ENCODE data around the gene BAZ2B. TPM values are rescaled to one million over a fixed set of nuclear protein-coding genes. Genes with fewer than 3 reads are reported as not detected.

Gene BAZ2B
- total and polyA plus RNA-seq, 4 experiments from 2014 or later, result 4.3 to 35.6 (median 25.9) TPM

DNA sequence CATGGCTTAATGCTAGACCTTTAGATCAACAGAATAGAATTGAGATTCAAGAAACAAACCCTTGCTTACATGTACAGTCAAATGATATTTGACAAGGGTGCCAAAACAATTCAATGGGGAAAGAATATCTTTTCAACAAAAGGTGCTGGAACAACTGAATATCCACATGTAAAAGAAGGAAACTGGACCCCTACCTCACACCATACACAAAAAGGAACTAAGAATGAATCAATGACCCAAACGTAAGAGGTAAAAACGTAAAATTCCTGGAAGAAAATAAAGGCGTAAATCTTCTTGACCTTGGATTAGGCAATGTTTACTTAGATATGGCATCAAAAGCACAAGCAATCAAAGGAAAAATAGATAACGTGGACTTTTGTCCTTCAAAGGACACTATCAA is 43.1 kb downstream of the BAZ2B start:
- ChIA-PET CTCF (ENCODE audit: partially characterized antibody) (no interaction called here), POLR2A (ENCODE audit: partially characterized antibody) (no interaction called here)
- Mint-ChIP-seq H3K4me1 (no peaks in the 10 kb centered on the region), H3K27ac (no peak overlapping the region), H3K27me3 (no peaks in the 10 kb centered on the region), H3K4me3 (no peak overlapping the region), H3K9me3 (peaks cover 0 to 18% (median 8%) of the 10 kb centered on the region in 8 donors), H3K36me3 (peaks cover 2 to 9% of the 10 kb centered on the region in 2 donors)
- DNase-seq, result no peak
- Histone ChIP-seq H3K9me3 (ENCODE audit: control insufficient read depth in 1 of 2, low read length in 2 of 2) (no peaks in the 10 kb centered on the region), H3K27me3 (ENCODE audit: insufficient read depth, low read length) (no peaks in the 10 kb centered on the region), H3K36me3 (ENCODE audit: insufficient read depth, low read length) (no peaks in the 10 kb centered on the region), H3K4me1 (ENCODE audit: insufficient read depth, low read length) (no peaks in the 10 kb centered on the region), H3K4me3 (ENCODE audit: low read length in 2 of 2) (no peak overlapping the region), H3K27ac (ENCODE audit: low read depth, low read length) (no peak overlapping the region)
- intact Hi-C loops (cut with micrococcal nuclease), result no loop called here

DNA sequence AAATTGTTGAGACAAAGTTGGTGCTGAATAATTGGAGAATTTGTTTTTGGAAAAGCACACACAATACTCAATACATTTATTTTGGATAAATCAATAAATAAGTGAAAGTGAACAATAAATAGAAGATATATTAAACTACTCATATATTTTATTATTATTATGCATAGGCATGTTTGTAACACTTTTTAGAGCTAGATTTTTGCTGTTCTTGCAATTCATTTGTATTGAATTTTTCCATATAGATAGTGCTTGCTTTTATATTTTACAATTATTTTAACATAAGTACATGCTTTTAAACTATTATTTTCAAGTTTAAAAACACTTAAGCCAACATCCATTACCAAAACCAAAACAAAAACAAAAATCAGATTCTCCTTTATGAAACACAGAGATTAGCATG is 43.9 kb downstream of the BAZ2B start:
- Histone ChIP-seq H3K36me3 (ENCODE audit: insufficient read depth, low read length) (no peaks in the 10 kb centered on the region), H3K4me3 (ENCODE audit: low read length in 2 of 2) (no peak overlapping the region), H3K9me3 (ENCODE audit: control insufficient read depth in 1 of 2, low read length in 2 of 2) (no peaks in the 10 kb centered on the region), H3K27ac (ENCODE audit: low read depth, low read length) (no peak overlapping the region), H3K4me1 (ENCODE audit: insufficient read depth, low read length) (no peaks in the 10 kb centered on the region), H3K27me3 (ENCODE audit: insufficient read depth, low read length) (no peaks in the 10 kb centered on the region)
- no peak overlapping the region for H3K4me3 Mint-ChIP-seq
- intact Hi-C loops (cut with micrococcal nuclease), result no loop called here
- H3K27me3 Mint-ChIP-seq, result no peaks in the 10 kb centered on the region
- no peak for DNase-seq
- peaks cover 2 to 9% of the 10 kb centered on the region in 2 donors for H3K36me3 Mint-ChIP-seq
- no peaks in the 10 kb centered on the region for H3K4me1 Mint-ChIP-seq
- ChIA-PET POLR2A (ENCODE audit: partially characterized antibody) (no interaction called here), CTCF (ENCODE audit: partially characterized antibody) (no interaction called here)
- no peak overlapping the region for H3K27ac Mint-ChIP-seq
- H3K9me3 Mint-ChIP-seq, result peaks cover 0 to 18% (median 8%) of the 10 kb centered on the region in 8 donors

DNA sequence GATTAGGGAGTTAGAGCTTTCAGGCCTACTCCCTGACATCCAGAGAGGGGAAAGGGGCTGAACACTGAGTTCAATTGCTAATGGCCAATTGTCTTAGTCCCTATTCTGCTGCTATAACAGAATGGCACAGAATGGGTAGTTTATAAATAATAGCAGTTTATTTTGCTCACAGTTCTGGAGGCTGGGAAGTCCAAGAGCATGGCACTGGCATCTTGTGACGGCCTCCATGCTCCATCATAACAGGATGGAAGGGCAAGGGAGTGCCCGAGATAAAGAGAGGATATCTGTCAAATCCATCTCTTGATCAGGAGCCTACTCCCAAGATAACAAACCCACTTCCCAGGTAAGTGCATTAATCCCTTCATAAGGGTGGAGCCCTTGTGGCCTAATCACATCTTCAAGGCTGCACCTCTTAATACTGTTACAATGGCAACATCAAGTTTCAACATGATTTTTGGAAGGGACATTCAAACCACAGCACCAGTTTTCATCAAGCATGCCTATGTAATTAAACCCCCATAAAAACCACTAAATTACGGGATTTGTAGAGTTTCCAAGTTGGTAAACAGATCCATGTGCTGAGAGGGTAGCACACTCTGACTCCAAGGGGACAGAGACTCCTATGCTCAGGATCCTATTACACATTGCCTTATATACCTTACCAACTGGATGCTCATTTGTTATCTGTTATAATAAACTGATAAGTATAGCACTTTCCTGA is 44.6 kb downstream of the BAZ2B start:
- Histone ChIP-seq H3K4me3 (ENCODE audit: low read length in 2 of 2) (no peak overlapping the region), H3K27me3 (ENCODE audit: insufficient read depth, low read length) (no peaks in the 10 kb centered on the region), H3K4me1 (ENCODE audit: insufficient read depth, low read length) (no peaks in the 10 kb centered on the region), H3K27ac (ENCODE audit: low read depth, low read length) (no peak overlapping the region), H3K36me3 (ENCODE audit: insufficient read depth, low read length) (no peaks in the 10 kb centered on the region), H3K9me3 (ENCODE audit: control insufficient read depth in 1 of 2, low read length in 2 of 2) (no peaks in the 10 kb centered on the region)
- no peaks in the 10 kb centered on the region for H3K27me3 Mint-ChIP-seq
- H3K4me1 Mint-ChIP-seq, result no peaks in the 10 kb centered on the region
- no peak overlapping the region for H3K4me3 Mint-ChIP-seq
- no peak for DNase-seq
- H3K36me3 Mint-ChIP-seq, result peaks cover 2 to 9% of the 10 kb centered on the region in 2 donors
- peaks cover 0 to 18% (median 8%) of the 10 kb centered on the region in 8 donors for H3K9me3 Mint-ChIP-seq
- intact Hi-C loops (cut with micrococcal nuclease), result no loop called here
- CTCF ChIA-PET (ENCODE audit: partially characterized antibody), result no interaction called here
- POLR2A ChIA-PET (ENCODE audit: partially characterized antibody), result no interaction called here
- H3K27ac Mint-ChIP-seq, result no peak overlapping the region

DNA sequence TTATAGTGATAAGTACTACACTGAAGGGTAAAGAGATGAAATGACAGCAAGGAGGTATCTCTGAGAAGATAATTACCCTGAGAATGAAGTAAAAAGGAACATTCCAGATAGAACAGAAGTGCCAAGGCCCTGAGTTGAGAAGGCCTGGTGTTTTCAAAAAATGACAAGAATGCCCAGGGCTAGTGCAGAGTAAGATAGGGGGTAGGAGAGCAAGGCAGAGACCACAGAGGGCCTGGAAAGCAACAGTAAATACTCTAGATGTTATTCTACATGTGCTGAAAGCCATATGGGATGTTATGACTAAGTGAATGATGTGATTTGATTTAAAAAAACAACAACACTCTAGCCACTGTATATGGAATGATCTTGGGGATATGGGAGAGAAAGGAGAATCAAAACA is 52.3 kb downstream of the BAZ2B start:
- CTCF ChIA-PET (ENCODE audit: partially characterized antibody), result no interaction called here
- intact Hi-C loops (cut with micrococcal nuclease), result no loop called here
- Histone ChIP-seq H3K4me3 (ENCODE audit: low read length in 2 of 2) (no peak overlapping the region), H3K27me3 (ENCODE audit: insufficient read depth, low read length) (no peaks in the 10 kb centered on the region), H3K4me1 (ENCODE audit: insufficient read depth, low read length) (no peaks in the 10 kb centered on the region), H3K27ac (ENCODE audit: low read depth, low read length) (no peak overlapping the region), H3K36me3 (ENCODE audit: insufficient read depth, low read length) (no peaks in the 10 kb centered on the region), H3K9me3 (ENCODE audit: control insufficient read depth in 1 of 2, low read length in 2 of 2) (no peaks in the 10 kb centered on the region)
- Mint-ChIP-seq H3K4me1 (no peaks in the 10 kb centered on the region), H3K27ac (no peak overlapping the region), H3K4me3 (no peak overlapping the region), H3K27me3 (no peaks in the 10 kb centered on the region), H3K36me3 (peaks cover 0 to 6% of the 10 kb centered on the region in 2 donors), H3K9me3 (peaks cover 0 to 2% (median 0%) of the 10 kb centered on the region in 8 donors)
- DNase-seq, result no peak
- POLR2A ChIA-PET (ENCODE audit: partially characterized antibody), result no interaction called here

DNA sequence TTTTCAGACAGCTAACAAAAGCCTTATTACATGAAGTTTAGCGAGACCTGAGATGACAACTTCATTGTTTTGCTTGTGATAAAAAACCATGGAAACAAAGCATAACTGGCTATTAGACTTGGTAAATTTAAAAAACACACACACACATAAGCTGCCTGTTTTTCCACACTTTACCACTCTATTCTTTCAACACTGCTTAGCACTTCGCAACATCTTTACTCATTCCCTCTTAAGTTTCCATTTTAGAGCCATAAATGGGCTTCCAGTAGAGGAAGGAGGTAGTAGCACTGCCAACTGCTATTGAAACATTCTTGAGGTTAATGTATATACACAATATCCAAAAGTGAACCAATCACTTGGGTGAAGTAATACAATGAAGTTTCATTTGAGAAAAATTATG is 54.1 kb downstream of the BAZ2B start:
- peaks cover 0 to 6% of the 10 kb centered on the region in 2 donors for H3K36me3 Mint-ChIP-seq
- intact Hi-C loops (cut with micrococcal nuclease), result no loop called here
- H3K9me3 ChIP-seq (ENCODE audit: control insufficient read depth in 1 of 2, low read length in 2 of 2), result no peaks in the 10 kb centered on the region
- H3K27ac ChIP-seq (ENCODE audit: low read depth, low read length), result no peak overlapping the region
- ChIA-PET CTCF (ENCODE audit: partially characterized antibody) (no interaction called here), POLR2A (ENCODE audit: partially characterized antibody) (no interaction called here)
- H3K4me3 ChIP-seq (ENCODE audit: low read length in 2 of 2), result no peak overlapping the region
- H3K4me1 ChIP-seq (ENCODE audit: insufficient read depth, low read length), result no peaks in the 10 kb centered on the region
- H3K27me3 Mint-ChIP-seq, result no peaks in the 10 kb centered on the region
- H3K27ac Mint-ChIP-seq, result no peak overlapping the region
- no peaks in the 10 kb centered on the region for H3K27me3 ChIP-seq (ENCODE audit: insufficient read depth, low read length)
- no peak overlapping the region for H3K4me3 Mint-ChIP-seq
- DNase-seq, result no peak
- H3K36me3 ChIP-seq (ENCODE audit: insufficient read depth, low read length), result no peaks in the 10 kb centered on the region
- H3K9me3 Mint-ChIP-seq, result peaks cover 0 to 2% (median 0%) of the 10 kb centered on the region in 8 donors
- H3K4me1 Mint-ChIP-seq, result no peaks in the 10 kb centered on the region

DNA sequence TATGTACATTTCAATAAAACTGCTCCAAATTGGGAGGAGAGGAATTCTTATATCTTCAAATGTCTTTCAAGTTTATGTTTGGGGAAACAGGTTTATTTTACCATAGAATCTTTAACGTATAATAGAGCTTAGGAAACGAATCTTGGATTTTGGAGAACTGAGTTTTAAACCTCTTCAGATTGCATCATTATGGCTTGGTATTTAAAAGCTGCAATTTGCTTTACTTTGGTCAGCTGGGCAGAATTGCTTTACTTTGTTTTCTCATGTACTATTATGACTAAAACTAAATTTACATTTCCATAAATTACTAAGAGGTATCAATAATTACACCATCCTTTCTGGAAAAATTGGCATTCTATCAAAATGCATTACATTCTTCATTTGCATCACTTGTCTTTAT is 54.6 kb downstream of the BAZ2B start:
- Histone ChIP-seq H3K27me3 (ENCODE audit: insufficient read depth, low read length) (no peaks in the 10 kb centered on the region), H3K4me3 (ENCODE audit: low read length in 2 of 2) (no peak overlapping the region), H3K9me3 (ENCODE audit: control insufficient read depth in 1 of 2, low read length in 2 of 2) (no peaks in the 10 kb centered on the region), H3K4me1 (ENCODE audit: insufficient read depth, low read length) (no peaks in the 10 kb centered on the region), H3K27ac (ENCODE audit: low read depth, low read length) (no peak overlapping the region), H3K36me3 (ENCODE audit: insufficient read depth, low read length) (no peaks in the 10 kb centered on the region)
- H3K4me3 Mint-ChIP-seq, result no peak overlapping the region
- ChIA-PET CTCF (ENCODE audit: partially characterized antibody) (no interaction called here), POLR2A (ENCODE audit: partially characterized antibody) (no interaction called here)
- H3K27me3 Mint-ChIP-seq, result no peaks in the 10 kb centered on the region
- no peaks in the 10 kb centered on the region for H3K4me1 Mint-ChIP-seq
- no peak overlapping the region for H3K27ac Mint-ChIP-seq
- H3K36me3 Mint-ChIP-seq, result peaks cover 0 to 6% of the 10 kb centered on the region in 2 donors
- DNase-seq, result no peak
- H3K9me3 Mint-ChIP-seq, result peaks cover 0 to 2% (median 0%) of the 10 kb centered on the region in 8 donors
- intact Hi-C loops (cut with micrococcal nuclease), result no loop called here

DNA sequence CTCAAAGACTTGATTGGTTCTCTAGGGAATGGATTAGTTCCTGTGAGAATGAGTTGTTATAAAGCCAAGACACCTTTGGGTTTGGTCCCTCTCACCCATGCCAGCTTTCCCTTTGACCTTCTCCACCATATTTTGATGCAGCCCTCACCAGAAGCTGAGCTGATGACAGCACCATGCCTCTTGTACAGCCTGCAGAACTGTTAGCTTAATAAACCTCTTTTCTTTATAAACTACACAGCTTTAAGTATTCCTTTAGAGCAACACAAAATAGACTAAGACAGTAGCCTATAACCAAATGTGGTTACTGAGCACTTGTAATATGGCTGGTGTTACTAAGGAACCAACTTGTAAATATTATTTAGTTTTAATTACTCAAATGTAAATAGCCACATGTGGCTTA is 55.1 kb downstream of the BAZ2B start:
- Histone ChIP-seq H3K27me3 (ENCODE audit: insufficient read depth, low read length) (no peaks in the 10 kb centered on the region), H3K36me3 (ENCODE audit: insufficient read depth, low read length) (no peaks in the 10 kb centered on the region), H3K9me3 (ENCODE audit: control insufficient read depth in 1 of 2, low read length in 2 of 2) (no peaks in the 10 kb centered on the region), H3K4me3 (ENCODE audit: low read length in 2 of 2) (no peak overlapping the region), H3K27ac (ENCODE audit: low read depth, low read length) (no peak overlapping the region), H3K4me1 (ENCODE audit: insufficient read depth, low read length) (no peaks in the 10 kb centered on the region)
- ChIA-PET CTCF (ENCODE audit: partially characterized antibody) (no interaction called here), POLR2A (ENCODE audit: partially characterized antibody) (no interaction called here)
- Mint-ChIP-seq H3K27me3 (no peaks in the 10 kb centered on the region), H3K36me3 (peaks cover 0 to 6% of the 10 kb centered on the region in 2 donors), H3K27ac (no peak overlapping the region), H3K4me1 (no peaks in the 10 kb centered on the region), H3K4me3 (no peak overlapping the region), H3K9me3 (peaks cover 0 to 2% (median 0%) of the 10 kb centered on the region in 8 donors)
- intact Hi-C loops (cut with micrococcal nuclease), result no loop called here
- no peak for DNase-seq

DNA sequence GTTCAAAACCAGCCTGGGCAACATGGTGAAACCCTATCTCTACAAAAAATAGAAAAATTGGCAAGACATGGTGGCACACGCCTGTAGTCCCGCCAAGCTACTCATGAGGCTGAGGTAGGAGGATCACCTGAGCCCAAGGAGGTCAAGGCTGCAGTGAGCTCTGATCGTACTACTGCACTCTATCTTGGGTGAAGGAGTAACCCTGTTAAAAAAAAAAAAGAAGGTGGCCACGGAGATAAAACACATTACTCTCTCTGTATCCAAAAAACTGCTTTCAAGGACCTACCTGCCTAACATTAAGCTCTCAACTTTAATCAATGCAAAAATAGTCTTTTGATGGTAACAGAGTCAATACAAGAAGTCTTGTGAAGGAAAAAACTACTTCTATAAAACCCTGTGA is 57.3 kb downstream of the BAZ2B start:
- no peak overlapping the region for H3K4me3 Mint-ChIP-seq
- intact Hi-C loops (cut with micrococcal nuclease), result no loop called here

More for the DNA sequence above, 57.3 kb downstream of the BAZ2B start:
- ChIA-PET POLR2A (ENCODE audit: partially characterized antibody) (no interaction called here), CTCF (ENCODE audit: partially characterized antibody) (no interaction called here)
- no peak for DNase-seq
- Mint-ChIP-seq H3K27me3 (no peaks in the 10 kb centered on the region), H3K4me1 (no peaks in the 10 kb centered on the region), H3K36me3 (peaks cover 0 to 1% of the 10 kb centered on the region in 2 donors), H3K9me3 (peaks cover 0 to 2% (median 0%) of the 10 kb centered on the region in 8 donors), H3K27ac (no peak overlapping the region)
- Histone ChIP-seq H3K27me3 (ENCODE audit: insufficient read depth, low read length) (no peaks in the 10 kb centered on the region), H3K36me3 (ENCODE audit: insufficient read depth, low read length) (no peaks in the 10 kb centered on the region), H3K4me3 (ENCODE audit: low read length in 2 of 2) (no peak overlapping the region), H3K4me1 (ENCODE audit: insufficient read depth, low read length) (no peaks in the 10 kb centered on the region), H3K9me3 (ENCODE audit: control insufficient read depth in 1 of 2, low read length in 2 of 2) (no peaks in the 10 kb centered on the region), H3K27ac (ENCODE audit: low read depth, low read length) (no peak overlapping the region)
